ENCODE data around the gene ING4. TPM values are rescaled to one million over a fixed set of nuclear protein-coding genes. Genes with fewer than 3 reads are reported as not detected.
A peak's percentile ranks its signal among the peaks of the same experiment; 100 is the strongest.

Gene ING4
- total and polyA plus RNA-seq, 2 of the 13 experiments (the other 11 are each of a cell fraction or from before 2014, with no cell fraction given): 14.4 to 32.4 TPM

DNA sequence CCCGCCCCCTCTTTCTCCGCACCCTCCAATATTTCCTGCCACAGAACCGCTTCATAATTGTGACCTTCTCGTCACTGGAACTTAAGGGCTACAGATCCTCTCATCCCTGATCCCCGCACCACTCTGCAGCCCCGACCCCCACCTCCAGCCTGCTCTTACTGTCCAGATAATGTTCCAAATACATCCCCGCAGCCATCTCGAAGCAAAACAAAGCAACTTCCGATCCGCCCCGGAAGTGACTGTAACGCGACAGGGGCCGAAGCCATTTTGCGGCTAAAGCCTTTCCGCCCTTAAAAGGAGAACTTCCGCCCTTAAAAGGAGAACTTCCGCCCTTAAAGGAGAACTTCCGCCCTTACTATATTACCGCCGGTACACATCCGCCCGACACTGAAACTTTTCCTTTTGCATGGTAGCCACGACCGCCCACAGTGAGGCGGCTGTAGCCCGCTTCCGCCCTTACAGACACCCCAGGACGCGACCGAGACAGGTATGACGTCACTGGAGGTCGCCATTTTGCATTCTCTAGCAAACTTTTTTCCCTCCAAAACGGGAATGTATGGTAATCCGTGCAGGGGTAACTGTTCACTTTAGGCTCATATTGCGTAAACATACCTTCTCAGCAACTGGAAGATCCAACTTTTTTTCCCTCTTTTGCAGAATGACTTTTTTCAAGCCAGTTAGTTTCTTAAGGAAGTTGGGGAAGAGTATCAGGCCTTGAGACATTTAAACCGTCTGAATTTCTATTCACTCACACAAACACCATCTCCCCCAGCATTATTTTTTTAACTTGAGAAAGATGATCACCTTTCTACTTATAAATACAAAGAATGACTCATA lies at the start of gene ING4 (continued):
- TF ChIP-seq, protein P1, sequence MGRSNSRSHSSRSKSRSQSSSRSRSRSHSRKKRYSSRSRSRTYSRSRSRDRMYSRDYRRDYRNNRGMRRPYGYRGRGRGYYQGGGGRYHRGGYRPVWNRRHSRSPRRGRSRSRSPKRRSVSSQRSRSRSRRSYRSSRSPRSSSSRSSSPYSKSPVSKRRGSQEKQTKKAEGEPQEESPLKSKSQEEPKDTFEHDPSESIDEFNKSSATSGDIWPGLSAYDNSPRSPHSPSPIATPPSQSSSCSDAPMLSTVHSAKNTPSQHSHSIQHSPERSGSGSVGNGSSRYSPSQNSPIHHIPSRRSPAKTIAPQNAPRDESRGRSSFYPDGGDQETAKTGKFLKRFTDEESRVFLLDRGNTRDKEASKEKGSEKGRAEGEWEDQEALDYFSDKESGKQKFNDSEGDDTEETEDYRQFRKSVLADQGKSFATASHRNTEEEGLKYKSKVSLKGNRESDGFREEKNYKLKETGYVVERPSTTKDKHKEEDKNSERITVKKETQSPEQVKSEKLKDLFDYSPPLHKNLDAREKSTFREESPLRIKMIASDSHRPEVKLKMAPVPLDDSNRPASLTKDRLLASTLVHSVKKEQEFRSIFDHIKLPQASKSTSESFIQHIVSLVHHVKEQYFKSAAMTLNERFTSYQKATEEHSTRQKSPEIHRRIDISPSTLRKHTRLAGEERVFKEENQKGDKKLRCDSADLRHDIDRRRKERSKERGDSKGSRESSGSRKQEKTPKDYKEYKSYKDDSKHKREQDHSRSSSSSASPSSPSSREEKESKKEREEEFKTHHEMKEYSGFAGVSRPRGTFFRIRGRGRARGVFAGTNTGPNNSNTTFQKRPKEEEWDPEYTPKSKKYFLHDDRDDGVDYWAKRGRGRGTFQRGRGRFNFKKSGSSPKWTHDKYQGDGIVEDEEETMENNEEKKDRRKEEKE (IDR thresholded peaks at IDR 0.05): no peak
- TF ChIP-seq, protein P2, sequence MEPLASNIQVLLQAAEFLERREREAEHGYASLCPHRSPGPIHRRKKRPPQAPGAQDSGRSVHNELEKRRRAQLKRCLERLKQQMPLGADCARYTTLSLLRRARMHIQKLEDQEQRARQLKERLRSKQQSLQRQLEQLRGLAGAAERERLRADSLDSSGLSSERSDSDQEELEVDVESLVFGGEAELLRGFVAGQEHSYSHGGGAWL (CRISPR knock-in tag; IDR thresholded peaks at IDR 0.05): no peak
- TF ChIP-seq ZNF850 (CRISPR knock-in tag; conservative IDR thresholded peaks at IDR 0.05) (no peak), NR1H2 (CRISPR knock-in tag; IDR thresholded peaks at IDR 0.05; ENCODE audit: borderline replicate concordance, low read depth) (no peak), KLF9 (CRISPR knock-in tag; IDR thresholded peaks at IDR 0.05; ENCODE audit: low read depth) (0 out of 2 replicates have a peak, but pooled peaks have one; percentile 42), ZNF841 (CRISPR knock-in tag; IDR thresholded peaks at IDR 0.05; ENCODE audit: borderline replicate concordance) (no peak), ZNF703 (CRISPR knock-in tag; IDR thresholded peaks at IDR 0.05; ENCODE audit: borderline replicate concordance) (peak; percentile 51; the same call in 1 of the 2 replicates), CCAR2 (optimal IDR thresholded peaks at IDR 0.05; ENCODE audit: low read depth, low read length) (no peak), ZFAT (CRISPR knock-in tag; conservative IDR thresholded peaks at IDR 0.05) (no peak), ZNF768 (CRISPR knock-in tag; IDR thresholded peaks at IDR 0.05) (no peak), FOSL1 (CRISPR knock-in tag; IDR thresholded peaks at IDR 0.05; ENCODE audit: borderline replicate concordance) (no peak), MAF1 (CRISPR knock-in tag; IDR thresholded peaks at IDR 0.05; ENCODE audit: borderline replicate concordance) (no peak), ZNF567 (CRISPR knock-in tag; IDR thresholded peaks at IDR 0.05; ENCODE audit: borderline replicate concordance) (no peak), TOPORS (CRISPR knock-in tag; IDR thresholded peaks at IDR 0.05) (no peak), ATAD3A (CRISPR knock-in tag; IDR thresholded peaks at IDR 0.05) (no peak), SRF (IDR thresholded peaks at IDR 0.05; ENCODE audit: low read depth, low read length) (peak; percentile 95), ZSCAN21 (CRISPR knock-in tag; IDR thresholded peaks at IDR 0.05; ENCODE audit: borderline replicate concordance) (no peak), ZNF660 (CRISPR knock-in tag; IDR thresholded peaks at IDR 0.05; ENCODE audit: borderline replicate concordance, low read depth) (no peak), CENPT (CRISPR knock-in tag; IDR thresholded peaks at IDR 0.05; ENCODE audit: low read depth) (no peak), ZNF382 (CRISPR knock-in tag; IDR thresholded peaks at IDR 0.05; ENCODE audit: borderline replicate concordance) (no peak)
- TF ChIP-seq, protein P3, sequence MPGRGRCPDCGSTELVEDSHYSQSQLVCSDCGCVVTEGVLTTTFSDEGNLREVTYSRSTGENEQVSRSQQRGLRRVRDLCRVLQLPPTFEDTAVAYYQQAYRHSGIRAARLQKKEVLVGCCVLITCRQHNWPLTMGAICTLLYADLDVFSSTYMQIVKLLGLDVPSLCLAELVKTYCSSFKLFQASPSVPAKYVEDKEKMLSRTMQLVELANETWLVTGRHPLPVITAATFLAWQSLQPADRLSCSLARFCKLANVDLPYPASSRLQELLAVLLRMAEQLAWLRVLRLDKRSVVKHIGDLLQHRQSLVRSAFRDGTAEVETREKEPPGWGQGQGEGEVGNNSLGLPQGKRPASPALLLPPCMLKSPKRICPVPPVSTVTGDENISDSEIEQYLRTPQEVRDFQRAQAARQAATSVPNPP (CRISPR knock-in tag; IDR thresholded peaks at IDR 0.05): no peak
- TF ChIP-seq, protein P4, sequence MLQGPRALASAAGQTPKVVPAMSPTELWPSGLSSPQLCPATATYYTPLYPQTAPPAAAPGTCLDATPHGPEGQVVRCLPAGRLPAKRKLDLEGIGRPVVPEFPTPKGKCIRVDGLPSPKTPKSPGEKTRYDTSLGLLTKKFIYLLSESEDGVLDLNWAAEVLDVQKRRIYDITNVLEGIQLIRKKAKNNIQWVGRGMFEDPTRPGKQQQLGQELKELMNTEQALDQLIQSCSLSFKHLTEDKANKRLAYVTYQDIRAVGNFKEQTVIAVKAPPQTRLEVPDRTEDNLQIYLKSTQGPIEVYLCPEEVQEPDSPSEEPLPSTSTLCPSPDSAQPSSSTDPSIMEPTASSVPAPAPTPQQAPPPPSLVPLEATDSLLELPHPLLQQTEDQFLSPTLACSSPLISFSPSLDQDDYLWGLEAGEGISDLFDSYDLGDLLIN (CRISPR knock-in tag; IDR thresholded peaks at IDR 0.05; ENCODE audit: borderline replicate concordance): no peak; the same call in 1 of the 2 replicates
- TF ChIP-seq, protein P5, sequence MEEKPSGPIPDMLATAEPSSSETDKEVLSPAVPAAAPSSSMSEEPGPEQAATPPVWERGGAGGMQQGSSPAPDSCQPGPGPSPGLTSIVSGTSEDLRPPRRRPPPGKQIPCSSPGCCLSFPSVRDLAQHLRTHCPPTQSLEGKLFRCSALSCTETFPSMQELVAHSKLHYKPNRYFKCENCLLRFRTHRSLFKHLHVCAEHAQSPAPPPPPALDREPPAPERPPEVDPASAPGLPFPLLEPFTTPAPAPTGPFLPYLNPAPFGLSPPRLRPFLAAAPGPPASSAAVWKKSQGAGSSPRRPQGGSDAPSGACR (CRISPR knock-in tag; IDR thresholded peaks at IDR 0.05): peak; percentile 62; the same call in 1 of the 2 replicates
